GM04503 (cell line): ENCODE results near the gene RNF11.

Source experiments
- DNase-seq: peaks from one replicate; pipeline ENCODE4 v3.0.0-alpha.2; 2012; ENCODE audit warnings: low read depth

RNF11 gene

DNA sequence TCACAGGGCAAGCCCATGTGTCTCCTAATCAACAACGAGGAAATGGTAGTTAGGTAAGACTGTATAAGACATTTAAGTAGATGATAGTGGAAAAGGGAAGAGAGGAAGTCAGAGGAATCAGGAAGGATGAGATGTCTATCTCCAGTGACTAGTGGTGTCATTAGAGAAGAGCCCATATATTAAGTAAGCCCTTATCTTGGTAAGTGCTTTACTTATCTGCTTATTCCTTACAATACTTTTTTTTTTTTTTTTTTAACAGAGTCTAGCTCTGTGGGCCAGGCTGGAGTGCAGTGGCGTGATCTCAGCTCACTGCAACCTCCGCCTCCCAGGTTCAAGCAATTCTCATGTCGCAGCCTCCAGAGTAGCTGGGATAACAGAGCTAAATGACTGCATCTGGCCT lies 29.5 kb downstream of the RNF11 start:
- DNase-seq = no peak

- DNase-seq = no peak
Measured at GRCh38 chr1:51266181-51266580, 30.1 kb downstream of the RNF11 start.

DNA sequence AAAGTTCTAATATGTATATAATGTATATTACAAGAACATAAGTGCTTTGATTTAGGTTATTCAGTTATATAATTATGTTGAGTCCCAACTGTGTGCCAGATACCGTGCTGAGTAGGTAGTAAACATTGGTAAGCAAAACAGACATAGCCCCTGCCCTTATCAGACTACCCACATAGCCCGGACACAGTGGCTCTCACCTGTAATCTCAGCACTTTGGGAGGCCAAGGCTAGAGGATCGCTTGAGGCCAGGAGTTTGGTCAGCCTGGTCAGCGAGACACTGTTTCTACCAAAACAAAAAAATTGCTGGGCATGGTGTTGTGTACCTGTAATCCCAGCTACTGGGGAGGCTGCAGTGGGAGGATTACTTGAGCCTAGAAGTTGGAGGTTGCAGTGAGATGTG lies 30.7 kb downstream of the RNF11 start:
- no peak for DNase-seq

DNA sequence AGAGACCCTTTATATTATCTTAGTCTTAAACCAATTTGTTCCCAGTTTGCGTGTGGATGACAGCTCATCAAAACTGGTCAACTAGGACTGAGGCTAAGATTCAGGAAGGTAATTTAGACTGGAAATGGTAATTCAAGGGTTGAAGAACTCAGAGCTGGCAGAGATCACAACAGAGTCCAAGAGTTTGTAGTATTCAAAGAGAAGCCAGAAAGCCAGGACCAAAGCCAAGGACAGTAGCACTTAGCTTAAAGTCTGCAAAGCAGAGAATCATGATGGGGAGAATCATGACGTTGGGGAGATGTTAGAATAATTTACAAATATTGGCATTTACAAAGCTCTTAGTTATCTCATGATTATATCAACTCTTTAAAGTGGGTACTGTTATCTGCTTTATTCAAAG lies 32.6 kb downstream of the RNF11 start:
- no peak for DNase-seq

- DNase-seq = peak; percentile 42
Measured at GRCh38 chr1:51270751-51271150, 34.7 kb downstream of the RNF11 start.

DNA sequence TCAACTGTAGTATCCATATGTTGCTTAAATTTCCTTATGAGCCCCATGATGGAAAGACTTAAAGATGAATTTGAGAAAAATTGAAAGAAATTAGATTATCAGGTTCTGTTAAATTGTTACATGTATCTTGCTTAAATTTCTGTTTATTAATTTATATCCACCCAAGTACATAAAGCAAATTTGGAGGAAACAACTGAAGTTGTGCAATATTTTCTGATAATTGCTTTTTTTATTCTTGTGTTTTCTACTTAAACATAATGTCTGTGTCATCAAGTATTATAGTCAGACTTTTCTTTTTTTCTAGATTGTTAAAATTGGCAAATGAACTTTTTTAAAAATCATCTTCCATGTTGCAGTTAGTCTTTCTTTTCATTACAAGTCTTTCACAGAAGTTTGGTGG lies 36.8 kb downstream of the RNF11 start:
- DNase-seq = no peak

DNA sequence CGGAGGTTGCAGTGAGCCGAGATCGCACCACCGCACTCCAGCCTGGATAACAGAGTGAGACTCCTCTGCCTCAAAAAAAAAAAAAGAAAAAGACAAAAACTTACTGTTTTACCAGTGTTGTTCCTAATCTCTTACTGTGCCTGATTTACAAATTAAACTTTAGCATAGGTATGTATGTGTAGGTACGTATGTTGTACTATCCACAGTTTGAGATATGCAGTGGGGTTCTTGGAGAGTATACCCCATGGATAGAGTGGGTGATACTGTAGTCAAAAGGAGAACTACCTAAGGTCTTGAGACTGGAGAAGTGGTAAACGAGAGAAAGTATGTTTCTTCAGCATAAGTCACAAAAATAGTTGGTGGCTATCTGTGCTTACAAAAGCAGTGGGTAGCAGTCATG lies 38.6 kb downstream of the RNF11 start:
- DNase-seq = no peak

GRCh38 chr1:51276286-51276685 lies 40.2 kb downstream of the RNF11 start:
- DNase-seq = no peak

- DNase-seq = no peak
Measured at GRCh38 chr1:51280321-51280978, 44.4 kb downstream of the RNF11 start.

DNA sequence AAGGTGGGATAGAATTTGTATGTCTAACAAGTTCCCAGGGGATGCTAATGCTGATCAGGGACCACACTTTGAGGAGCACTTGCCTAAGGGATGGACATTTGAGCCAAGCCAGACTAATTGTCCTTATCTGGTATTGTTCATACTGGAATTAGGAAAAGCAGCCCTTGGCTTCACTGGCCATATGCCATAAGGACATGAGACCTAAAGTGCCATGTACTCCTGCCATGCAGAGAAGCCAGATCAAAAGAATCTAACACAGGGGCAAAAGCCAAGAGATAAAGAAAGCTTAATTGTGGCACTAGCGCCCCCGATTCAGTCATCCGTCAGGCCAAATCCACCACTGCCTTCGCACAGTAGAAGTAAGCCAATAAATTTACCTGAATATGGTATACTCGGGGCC lies 45.7 kb downstream of the RNF11 start:
- DNase-seq = no peak

DNA sequence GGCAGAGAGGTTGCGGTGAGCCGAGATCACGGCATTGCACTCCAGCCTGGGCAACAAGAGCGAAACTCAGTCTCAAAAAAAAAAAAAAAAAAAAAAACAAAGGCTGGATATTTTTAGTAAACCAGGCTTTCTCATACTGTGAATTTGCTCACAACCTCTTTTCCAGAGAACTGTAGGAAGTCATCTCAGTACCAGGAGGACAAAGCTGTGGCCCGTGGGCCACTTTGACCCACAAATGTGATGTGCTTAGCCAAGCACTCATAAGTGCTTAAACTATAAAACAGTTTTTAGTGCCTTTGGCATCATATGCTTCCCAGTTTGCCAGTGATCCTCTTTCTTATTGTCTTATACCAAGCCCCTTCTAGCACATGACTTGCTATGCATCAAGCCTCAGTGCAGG lies 46.5 kb downstream of the RNF11 start:
- DNase-seq = no peak

- no peak for DNase-seq
Measured at GRCh38 chr1:51283979-51284378, 47.9 kb downstream of the RNF11 start.

- no peak for DNase-seq
Measured at GRCh38 chr1:51284487-51284954, 48.4 kb downstream of the RNF11 start.

- DNase-seq = no peak
Measured at GRCh38 chr1:51285055-51285454, 49.0 kb downstream of the RNF11 start.

- DNase-seq = no peak
Measured at GRCh38 chr1:51287966-51288365, 51.9 kb downstream of the RNF11 start.

- no peak for DNase-seq
Measured at GRCh38 chr1:51288578-51288977, 52.5 kb downstream of the RNF11 start.

- no peak for DNase-seq
Measured at GRCh38 chr1:51289676-51290488, 53.8 kb downstream of the RNF11 start.

DNA sequence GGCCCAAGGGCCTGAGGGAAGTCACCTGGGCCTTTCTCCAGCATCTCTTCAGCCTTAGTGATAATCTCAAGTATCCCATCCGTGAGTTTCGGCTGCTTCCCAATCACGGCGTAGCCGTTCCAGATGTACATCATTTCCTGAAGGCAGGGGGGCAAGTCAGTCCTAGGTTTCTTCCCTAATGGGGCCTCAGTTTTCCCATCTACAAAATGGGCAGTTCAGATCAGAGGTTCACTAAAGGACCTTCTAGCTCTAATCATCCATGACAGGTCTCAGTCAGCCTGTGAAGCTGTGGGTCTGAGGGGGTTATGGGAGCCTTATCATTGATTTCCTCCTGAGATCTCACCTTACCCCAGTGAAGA lies 54.4 kb downstream of the RNF11 start:
- DNase-seq = no peak

GRCh38 chr1:51293898-51294515 lies 57.9 kb downstream of the RNF11 start:
- DNase-seq = no peak

- no peak for DNase-seq
Measured at GRCh38 chr1:51294566-51295184, 58.6 kb downstream of the RNF11 start.

GRCh38 chr1:51295926-51296325 lies 59.9 kb downstream of the RNF11 start:
- DNase-seq = no peak

- no peak for DNase-seq
Measured at GRCh38 chr1:51296383-51297357, 60.6 kb downstream of the RNF11 start.
